Stimulated activated CD8-positive, alpha-beta memory T cell treated with anti-CD3 and anti-CD28 coated beads, Interleukin-12 subunit alpha, Interleukin-12 subunit beta, amount 100 ng/mL, for 4 hours (primary cell): ENCODE results near the gene IQGAP2.
A peak's percentile ranks its signal among the peaks of the same experiment; 100 is the strongest.
"Not testable (repeated sequence)": the region's sequence is repeated elsewhere in the genome, so short reads cannot be mapped to it uniquely, and the experiment has no call there.

ENCODE experiments used
- DNase-seq: peaks from one replicate; pipeline ENCODE4 v3.0.0-alpha.2; 2020; ENCODE audit warnings: low read depth

IQGAP2 gene, protein sequence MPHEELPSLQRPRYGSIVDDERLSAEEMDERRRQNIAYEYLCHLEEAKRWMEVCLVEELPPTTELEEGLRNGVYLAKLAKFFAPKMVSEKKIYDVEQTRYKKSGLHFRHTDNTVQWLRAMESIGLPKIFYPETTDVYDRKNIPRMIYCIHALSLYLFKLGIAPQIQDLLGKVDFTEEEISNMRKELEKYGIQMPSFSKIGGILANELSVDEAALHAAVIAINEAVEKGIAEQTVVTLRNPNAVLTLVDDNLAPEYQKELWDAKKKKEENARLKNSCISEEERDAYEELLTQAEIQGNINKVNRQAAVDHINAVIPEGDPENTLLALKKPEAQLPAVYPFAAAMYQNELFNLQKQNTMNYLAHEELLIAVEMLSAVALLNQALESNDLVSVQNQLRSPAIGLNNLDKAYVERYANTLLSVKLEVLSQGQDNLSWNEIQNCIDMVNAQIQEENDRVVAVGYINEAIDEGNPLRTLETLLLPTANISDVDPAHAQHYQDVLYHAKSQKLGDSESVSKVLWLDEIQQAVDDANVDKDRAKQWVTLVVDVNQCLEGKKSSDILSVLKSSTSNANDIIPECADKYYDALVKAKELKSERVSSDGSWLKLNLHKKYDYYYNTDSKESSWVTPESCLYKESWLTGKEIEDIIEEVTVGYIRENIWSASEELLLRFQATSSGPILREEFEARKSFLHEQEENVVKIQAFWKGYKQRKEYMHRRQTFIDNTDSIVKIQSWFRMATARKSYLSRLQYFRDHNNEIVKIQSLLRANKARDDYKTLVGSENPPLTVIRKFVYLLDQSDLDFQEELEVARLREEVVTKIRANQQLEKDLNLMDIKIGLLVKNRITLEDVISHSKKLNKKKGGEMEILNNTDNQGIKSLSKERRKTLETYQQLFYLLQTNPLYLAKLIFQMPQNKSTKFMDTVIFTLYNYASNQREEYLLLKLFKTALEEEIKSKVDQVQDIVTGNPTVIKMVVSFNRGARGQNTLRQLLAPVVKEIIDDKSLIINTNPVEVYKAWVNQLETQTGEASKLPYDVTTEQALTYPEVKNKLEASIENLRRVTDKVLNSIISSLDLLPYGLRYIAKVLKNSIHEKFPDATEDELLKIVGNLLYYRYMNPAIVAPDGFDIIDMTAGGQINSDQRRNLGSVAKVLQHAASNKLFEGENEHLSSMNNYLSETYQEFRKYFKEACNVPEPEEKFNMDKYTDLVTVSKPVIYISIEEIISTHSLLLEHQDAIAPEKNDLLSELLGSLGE (N-terminal part only)

GRCh38 chr5:76402886-76403765 is at the start of gene IQGAP2:
Gene IQGAP2, plus strand, starts transcription at chr5:76403285. Its CDS starts 261 bp downstream, at chr5:76403546.
- DNase-seq = peak; percentile 70

- DNase-seq = no peak
These were observed 46.2 kb upstream of the IQGAP2 start for GRCh38 chr5:76356887-76357286.

DNA sequence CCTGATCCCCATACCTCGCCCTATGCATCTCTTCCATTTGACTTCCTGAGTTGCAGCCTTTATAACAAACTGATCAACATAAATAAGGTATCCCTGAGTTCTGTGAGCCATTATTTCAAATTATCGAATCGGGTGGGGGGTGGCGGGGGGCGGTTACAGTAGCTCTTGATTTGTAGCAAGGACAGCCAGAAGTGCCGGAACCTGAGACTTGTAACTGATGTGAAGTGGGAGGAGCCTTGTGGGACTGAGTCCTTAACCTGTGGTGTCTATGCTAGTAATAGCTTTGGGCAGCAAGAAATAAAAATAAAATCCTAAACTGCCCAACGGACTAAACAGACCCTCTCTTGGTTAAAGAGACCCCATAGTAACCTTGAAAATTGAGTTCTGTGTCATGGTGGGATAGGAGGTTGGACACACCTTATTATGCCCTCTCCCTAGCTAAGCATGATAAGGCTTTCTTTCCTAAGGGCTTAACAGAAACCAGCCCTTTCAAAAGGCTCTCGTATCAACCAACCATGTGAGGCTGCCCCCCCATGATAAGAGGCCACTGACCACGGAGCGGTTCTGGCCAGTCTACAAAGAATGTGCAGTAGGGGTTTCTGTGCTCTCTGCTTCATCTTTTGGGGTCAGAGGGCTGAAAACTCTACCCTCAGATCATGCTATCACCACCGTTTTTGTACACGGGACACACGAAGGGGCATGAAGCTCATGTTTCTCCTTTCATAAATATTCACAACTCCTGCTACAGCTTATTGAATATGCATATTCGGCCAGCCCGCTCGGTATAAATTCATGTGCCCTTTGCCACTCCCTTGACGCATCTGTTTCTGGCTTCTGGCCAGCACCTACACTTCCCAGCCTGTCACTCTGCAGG is 39.5 kb upstream of the IQGAP2 start:
- no peak for DNase-seq

GRCh38 chr5:76364226-76364589 is 38.9 kb upstream of the IQGAP2 start:
- DNase-seq = no peak

GRCh38 chr5:76365561-76365960 is 37.5 kb upstream of the IQGAP2 start:
- no peak for DNase-seq

DNA sequence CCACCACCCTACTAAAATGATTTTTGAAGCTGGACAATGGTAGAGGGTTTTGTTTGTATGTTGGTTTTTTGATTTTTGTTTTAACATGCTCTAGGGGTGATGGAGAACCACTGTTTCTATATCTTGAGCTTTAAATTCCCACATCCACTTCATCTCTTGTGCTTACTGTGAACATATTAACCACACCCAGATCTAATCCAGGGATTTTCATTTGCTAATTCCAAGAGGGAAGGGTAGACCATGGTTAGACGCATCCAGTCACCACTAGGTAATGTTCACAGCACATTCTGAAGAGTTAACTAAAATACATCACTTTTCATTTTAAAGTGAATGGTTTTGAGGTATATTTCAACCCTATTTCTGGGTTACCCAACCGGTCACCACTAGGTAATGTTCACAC is 36.5 kb upstream of the IQGAP2 start:
- no peak for DNase-seq

- DNase-seq = no peak
These were observed 35.3 kb upstream of the IQGAP2 start for GRCh38 chr5:76367623-76368371.

GRCh38 chr5:76368941-76369340 is 34.1 kb upstream of the IQGAP2 start:
- DNase-seq = no peak

- not testable (repeated sequence) for DNase-seq
These were observed 33.4 kb upstream of the IQGAP2 start for GRCh38 chr5:76369668-76370067.

GRCh38 chr5:76371960-76372322 is 31.1 kb upstream of the IQGAP2 start:
- no peak for DNase-seq

- DNase-seq = no peak
These were observed 30.6 kb upstream of the IQGAP2 start for GRCh38 chr5:76372323-76373054.

DNA sequence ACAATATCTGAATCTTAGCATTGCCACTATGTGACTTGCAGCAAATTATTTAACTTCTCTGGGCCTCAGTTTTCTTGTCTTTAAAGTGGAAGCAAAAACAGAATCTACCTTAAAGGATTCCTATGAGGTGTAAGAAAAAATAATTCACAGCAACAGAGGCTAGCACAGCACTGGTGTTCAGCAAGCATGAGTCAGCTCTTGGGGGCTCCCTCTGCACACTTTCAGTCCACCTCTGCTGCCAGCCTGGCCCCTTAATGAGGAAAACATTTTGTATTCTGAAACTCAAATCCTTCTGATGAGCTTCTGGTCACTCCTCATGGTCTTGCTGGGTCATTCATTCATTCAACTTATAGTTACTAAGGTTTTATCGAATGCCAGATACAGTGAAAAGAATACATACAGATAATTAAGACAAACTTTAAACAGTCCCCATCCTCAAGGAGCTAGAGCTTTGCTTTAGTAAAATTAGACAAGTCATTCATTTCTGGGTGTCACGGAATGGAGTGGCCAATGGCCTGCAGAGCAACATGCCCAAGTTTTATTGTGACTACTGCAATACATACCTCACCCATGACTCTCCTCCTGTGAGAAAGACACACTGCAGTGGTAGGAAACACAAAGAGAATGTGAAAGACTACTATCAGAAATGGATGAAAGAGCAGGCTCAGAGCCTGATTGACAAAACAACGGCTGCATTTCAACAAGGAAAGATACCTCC is 26.8 kb upstream of the IQGAP2 start:
- no peak for DNase-seq

DNA sequence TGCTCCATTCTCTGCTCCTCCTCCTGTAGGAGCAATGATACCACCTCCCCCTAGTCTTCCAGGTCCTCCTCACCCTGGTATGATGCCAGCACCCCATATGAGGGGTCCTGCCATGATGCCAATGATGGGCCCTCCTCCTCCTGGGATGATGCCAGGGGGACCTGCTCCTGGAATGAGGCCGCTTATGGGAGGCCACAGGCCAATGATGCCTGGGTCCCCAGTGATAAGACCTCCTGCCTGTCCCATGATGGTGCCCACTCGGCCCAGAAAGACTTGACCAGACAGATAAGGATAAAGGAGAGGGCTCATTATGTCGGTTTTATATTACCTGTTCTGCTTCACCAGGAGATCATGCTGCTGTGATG is 26.2 kb upstream of the IQGAP2 start:
- DNase-seq = no peak

DNA sequence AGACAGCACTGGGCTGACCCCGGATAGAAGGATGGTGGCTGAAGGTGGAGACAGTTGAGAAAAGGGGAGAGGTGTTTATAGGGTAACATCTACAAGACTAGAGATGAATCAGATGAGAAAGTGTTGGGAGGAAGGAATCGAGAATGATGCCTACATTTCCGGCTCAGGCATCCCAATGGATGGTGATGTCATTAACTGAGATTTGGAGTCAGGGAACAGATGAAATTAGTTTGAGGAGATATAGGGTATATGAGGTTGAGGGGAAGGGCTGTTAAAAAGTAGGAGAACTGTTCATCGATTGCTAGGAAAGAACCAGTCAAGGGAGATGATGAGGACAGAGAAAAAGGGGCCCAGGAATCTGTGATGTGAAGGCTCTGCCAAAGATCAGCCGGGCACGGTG is 24.7 kb upstream of the IQGAP2 start:
- no peak for DNase-seq

GRCh38 chr5:76379316-76379715 is 23.8 kb upstream of the IQGAP2 start:
- no peak for DNase-seq

GRCh38 chr5:76379855-76380254 is 23.2 kb upstream of the IQGAP2 start:
- no peak for DNase-seq

DNA sequence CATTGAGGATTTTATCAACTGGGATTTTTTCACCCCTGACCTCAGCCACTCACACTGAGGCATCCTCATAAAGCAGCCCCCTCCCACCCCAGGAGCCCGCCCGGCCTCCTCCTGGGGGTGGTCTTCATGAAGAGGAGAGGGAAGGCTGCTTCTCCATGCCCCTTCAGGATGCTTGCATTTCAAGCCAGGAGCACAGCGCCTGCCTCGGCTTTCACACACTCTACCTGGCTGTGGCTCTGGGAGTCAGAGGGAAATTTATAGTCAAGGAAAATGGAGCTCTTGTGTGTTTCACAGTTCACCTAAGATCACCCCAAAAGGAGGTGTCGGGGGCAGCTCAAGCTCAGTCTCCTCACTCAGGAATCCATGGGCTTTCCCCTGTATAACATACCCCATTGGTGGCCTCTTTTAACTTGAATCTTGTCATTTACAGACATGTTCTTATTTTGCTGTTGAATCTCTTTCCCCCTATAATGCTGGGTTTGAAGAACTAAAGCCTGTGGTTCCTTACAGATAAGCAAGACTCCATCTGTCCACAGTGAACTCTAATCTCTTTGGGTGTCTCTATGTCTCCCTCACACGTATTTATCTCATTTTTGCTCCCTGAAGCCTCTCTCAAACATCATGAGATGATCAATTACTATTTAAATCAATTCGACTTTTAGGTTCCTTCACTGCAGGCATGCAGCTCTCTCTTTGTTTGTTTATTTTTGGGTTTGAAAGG is 22.6 kb upstream of the IQGAP2 start:
- no peak for DNase-seq
